ENCODE measurements around the gene DCDC2. TPM values are rescaled to one million over a fixed set of nuclear protein-coding genes. Genes with fewer than 3 reads are reported as not detected.
A peak's percentile ranks its signal among the peaks of the same experiment; 100 is the strongest.

DCDC2 gene
- total and polyA plus RNA-seq, 8 donors, result 13.1 to 40.4 (median 21.1) TPM

- Histone ChIP-seq H3K9me3 (no peaks in the 10 kb centered on the region), H3K4me1 (no peaks in the 10 kb centered on the region), H3K27ac (peak overlapping the region in 1 of 4 donors; percentile 39), H3K27me3 (no peaks in the 10 kb centered on the region), H3K36me3 (no peaks in the 10 kb centered on the region), H3K4me3 (peak overlapping the region in 2 of 4 donors; percentile 22 to 57)
- no peak for ATAC-seq
- no peak for FAIRE-seq
- WGBS, 2 donors, result 62 to 68% methylated on average over 1 of the region's 1 CpG
- DNase-seq, result no peak
- intact Hi-C loops (cut with DNase I), result no loop called here
- TF ChIP-seq CTCF (IDR thresholded peaks at IDR 0.05), result no peak
These were observed 4.0 kb downstream of the DCDC2 start for GRCh38 chr6:24353861-24354260.

GRCh38 chr6:24352434-24352833, 5.4 kb downstream of the DCDC2 start:
- H3K27ac ChIP-seq, result no peak overlapping the region
- DNase-seq (no peak), ATAC-seq (no peak), FAIRE-seq (no peak)
- WGBS, 2 donors, result 97 to 100% methylated on average over 1 of the region's 1 CpG
- no peaks in the 10 kb centered on the region for H3K36me3 ChIP-seq
- no peak for TF ChIP-seq CTCF (IDR thresholded peaks at IDR 0.05)
- no peaks in the 10 kb centered on the region for H3K4me1 ChIP-seq
- no peaks in the 10 kb centered on the region for H3K27me3 ChIP-seq
- H3K9me3 ChIP-seq, result no peaks in the 10 kb centered on the region
- H3K4me3 ChIP-seq, result no peak overlapping the region
- intact Hi-C loops (cut with DNase I), result no loop called here

GRCh38 chr6:24344976-24345375, 12.9 kb downstream of the DCDC2 start:
- Histone ChIP-seq H3K27ac (peak overlapping the region in 2 of 4 donors; percentile 1), H3K27me3 (no peaks in the 10 kb centered on the region), H3K9me3 (no peaks in the 10 kb centered on the region), H3K4me1 (peaks cover 0 to 13% (median 8%) of the 10 kb centered on the region in 3 donors), H3K4me3 (no peak overlapping the region), H3K36me3 (peaks cover 0 to 7% (median 0%) of the 10 kb centered on the region in 3 donors)
- FAIRE-seq (no peak), ATAC-seq (no peak), DNase-seq (no peak)
- TF ChIP-seq CTCF (IDR thresholded peaks at IDR 0.05), result no peak
- WGBS, 2 donors, result 49 to 69% methylated on average over 3 of the region's 3 CpGs
- intact Hi-C loops (cut with DNase I), result no loop called here

- Histone ChIP-seq H3K9me3 (no peaks in the 10 kb centered on the region), H3K4me3 (no peak overlapping the region), H3K4me1 (peaks cover 0 to 13% (median 8%) of the 10 kb centered on the region in 3 donors), H3K27me3 (no peaks in the 10 kb centered on the region), H3K36me3 (peaks cover 0 to 3% (median 0%) of the 10 kb centered on the region in 3 donors), H3K27ac (peak overlapping the region in 2 of 4 donors; percentile 62 to 68)
- intact Hi-C loops (cut with DNase I), result no loop called here
- no peak for TF ChIP-seq CTCF (IDR thresholded peaks at IDR 0.05)
- peak in 2 of 6 donors; percentile 19 to 28 for DNase-seq
- ATAC-seq, result peak; percentile 82 to 94 (median 90)
- no peak for FAIRE-seq
- WGBS, 2 donors, result 46 to 50% methylated on average over 6 of the region's 6 CpGs
These were observed 16.6 kb downstream of the DCDC2 start for GRCh38 chr6:24340998-24341938.

GRCh38 chr6:24339932-24340331, 17.9 kb downstream of the DCDC2 start:
- DNase-seq (no peak), ATAC-seq (no peak)

More at GRCh38 chr6:24339932-24340331, 17.9 kb downstream of the DCDC2 start:
- H3K27me3 ChIP-seq, result no peaks in the 10 kb centered on the region
- H3K36me3 ChIP-seq, result no peaks in the 10 kb centered on the region
- no peaks in the 10 kb centered on the region for H3K9me3 ChIP-seq
- no peak for TF ChIP-seq CTCF (IDR thresholded peaks at IDR 0.05)
- no peak overlapping the region for H3K27ac ChIP-seq
- FAIRE-seq, result no peak
- peaks cover 0 to 13% (median 8%) of the 10 kb centered on the region in 3 donors for H3K4me1 ChIP-seq
- WGBS, 2 donors, result 64 to 67% methylated on average over 3 of the region's 3 CpGs
- intact Hi-C loops (cut with DNase I), result no loop called here
- H3K4me3 ChIP-seq, result no peak overlapping the region

Measured in pancreas (tissue), 10 donors.